HEK293T (cell line): ENCODE results near the gene SMPD2.

ENCODE experiments used
- CTCF ChIA-PET: fragments of 350-600 bp; formaldehyde crosslinking; extraction: SDS; loops from one replicate; lab custom pipeline; 2021; ENCODE audit warnings: antibody characterized with exemption, inconsistent platforms; lab: Yijun Ruan, JAX
- POLR2A ChIA-PET: fragments of 350-600 bp; formaldehyde crosslinking; extraction: SDS; loops from one replicate; lab custom pipeline; 2020; ENCODE audit warnings: antibody characterized with exemption, inconsistent platforms; lab: Yijun Ruan, JAX
- DNase-seq: peaks from one replicate; pipeline ENCODE4 v3.0.0; 2012; ENCODE audit warnings: mixed read lengths; ENCODE audit errors: extremely low spot score
- ARNT ChIP-seq: fragments of 450-650 bp; IDR thresholded peaks from 2 replicates; pipeline ENCODE4 v1.6.1; 2017; ENCODE audit warnings: mild to moderate bottlenecking
- BHLHE40 ChIP-seq: fragments of 450-650 bp; IDR thresholded peaks from 2 replicates; pipeline ENCODE4 v1.6.1; 2016; ENCODE audit warnings: mild to moderate bottlenecking, moderate library complexity, borderline replicate concordance
- CTBP1 ChIP-seq: fragments of 450-650 bp; IDR thresholded peaks from 2 replicates; pipeline ENCODE4 v1.6.1; 2016; ENCODE audit warnings: borderline replicate concordance
- ELF4 ChIP-seq: fragments of 450-650 bp; IDR thresholded peaks from 2 replicates; pipeline ENCODE4 v1.6.1; 2017; ENCODE audit warnings: antibody characterized with exemption
- FOXA1 ChIP-seq: fragments of 450-650 bp; IDR thresholded peaks from 2 replicates; pipeline ENCODE4 v1.6.1; 2016; ENCODE audit warnings: mild to moderate bottlenecking
- FOXK2 ChIP-seq: fragments of 450-650 bp; IDR thresholded peaks from 2 replicates; pipeline ENCODE4 v1.6.1; 2016; ENCODE audit warnings: mild to moderate bottlenecking
- FOXM1 ChIP-seq: fragments of 450-650 bp; IDR thresholded peaks from 2 replicates; pipeline ENCODE4 v1.6.1; 2017; ENCODE audit warnings: mild to moderate bottlenecking, borderline replicate concordance
- HDGF ChIP-seq: fragments of 450-650 bp; IDR thresholded peaks from 2 replicates; pipeline ENCODE4 v1.6.1; 2017; ENCODE audit warnings: antibody characterized with exemption, borderline replicate concordance
- L3MBTL2 ChIP-seq: fragments of 450-650 bp; conservative IDR thresholded peaks from 2 replicates; pipeline ENCODE4 v1.6.1; 2016; ENCODE audit warnings: mild to moderate bottlenecking
- LEF1 ChIP-seq: fragments of 450-650 bp; IDR thresholded peaks from 2 replicates; pipeline ENCODE4 v1.6.1; 2017; ENCODE audit warnings: mild to moderate bottlenecking, borderline replicate concordance
- NFRKB ChIP-seq: fragments of 450-650 bp; IDR thresholded peaks from 2 replicates; pipeline ENCODE4 v1.6.1; 2016; ENCODE audit warnings: mild to moderate bottlenecking, moderate library complexity
- SP1 ChIP-seq: fragments of 450-650 bp; IDR thresholded peaks from 2 replicates; pipeline ENCODE4 v1.6.1; 2017
- SUZ12 ChIP-seq: fragments of 450-650 bp; IDR thresholded peaks from 2 replicates; pipeline ENCODE4 v1.6.1; 2016; ENCODE audit warnings: mild to moderate bottlenecking
- TARDBP ChIP-seq: fragments of 450-650 bp; IDR thresholded peaks from 2 replicates; pipeline ENCODE4 v1.6.1; 2016
- ZNF384 ChIP-seq: fragments of 450-650 bp; IDR thresholded peaks from 2 replicates; pipeline ENCODE4 v1.6.1; 2016
- TF ChIP-seq, protein P1 (sequence below): fragments of 450-650 bp; IDR thresholded peaks from 2 replicates; pipeline ENCODE4 v1.6.1; 2016

Gene SMPD2

GRCh38 chr6:109477184-109477583 is 36.7 kb downstream of the SMPD2 start:
- CTCF ChIA-PET, result no interaction called here
- TF ChIP-seq TARDBP, result no peak
- no peak for TF ChIP-seq ZNF384
- no peak for TF ChIP-seq NFRKB
- no peak for TF ChIP-seq FOXK2
- TF ChIP-seq, protein P1, sequence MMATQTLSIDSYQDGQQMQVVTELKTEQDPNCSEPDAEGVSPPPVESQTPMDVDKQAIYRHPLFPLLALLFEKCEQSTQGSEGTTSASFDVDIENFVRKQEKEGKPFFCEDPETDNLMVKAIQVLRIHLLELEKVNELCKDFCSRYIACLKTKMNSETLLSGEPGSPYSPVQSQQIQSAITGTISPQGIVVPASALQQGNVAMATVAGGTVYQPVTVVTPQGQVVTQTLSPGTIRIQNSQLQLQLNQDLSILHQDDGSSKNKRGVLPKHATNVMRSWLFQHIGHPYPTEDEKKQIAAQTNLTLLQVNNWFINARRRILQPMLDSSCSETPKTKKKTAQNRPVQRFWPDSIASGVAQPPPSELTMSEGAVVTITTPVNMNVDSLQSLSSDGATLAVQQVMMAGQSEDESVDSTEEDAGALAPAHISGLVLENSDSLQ, result no peak
- TF ChIP-seq L3MBTL2, result no peak
- TF ChIP-seq ELF4, result no peak
- no peak for TF ChIP-seq LEF1
- TF ChIP-seq SP1, result no peak
- no peak for TF ChIP-seq ARNT
- TF ChIP-seq HDGF, result no peak
- TF ChIP-seq CTBP1, result no peak
- no peak for TF ChIP-seq FOXM1
- no peak for TF ChIP-seq SUZ12
- no peak for TF ChIP-seq BHLHE40
- TF ChIP-seq FOXA1, result no peak
- POLR2A ChIA-PET, result no interaction called here
- DNase-seq, result no peak

GRCh38 chr6:109477725-109478124 is 37.2 kb downstream of the SMPD2 start:
- ChIA-PET POLR2A (no interaction called here), CTCF (no interaction called here)
- TF ChIP-seq FOXM1 (no peak), ZNF384 (no peak), LEF1 (no peak), SP1 (no peak), ARNT (no peak)
- no peak for DNase-seq

- DNase-seq, result no peak
- TF ChIP-seq NFRKB (no peak), SUZ12 (no peak), FOXM1 (no peak), ARNT (no peak), FOXK2 (no peak), TARDBP (no peak), LEF1 (no peak), ELF4 (no peak), ZNF384 (no peak), BHLHE40 (no peak), L3MBTL2 (no peak), HDGF (no peak), SP1 (no peak), FOXA1 (no peak), CTBP1 (no peak)
- CTCF ChIA-PET, result interaction anchor here (0.7 kb wide), 1 partner anchor 18 kb away, joined by 4 read pairs; no protein-coding TSS in a partner anchor
- POLR2A ChIA-PET, result no interaction called here
Measured at GRCh38 chr6:109478222-109478805, 37.8 kb downstream of the SMPD2 start.

DNA sequence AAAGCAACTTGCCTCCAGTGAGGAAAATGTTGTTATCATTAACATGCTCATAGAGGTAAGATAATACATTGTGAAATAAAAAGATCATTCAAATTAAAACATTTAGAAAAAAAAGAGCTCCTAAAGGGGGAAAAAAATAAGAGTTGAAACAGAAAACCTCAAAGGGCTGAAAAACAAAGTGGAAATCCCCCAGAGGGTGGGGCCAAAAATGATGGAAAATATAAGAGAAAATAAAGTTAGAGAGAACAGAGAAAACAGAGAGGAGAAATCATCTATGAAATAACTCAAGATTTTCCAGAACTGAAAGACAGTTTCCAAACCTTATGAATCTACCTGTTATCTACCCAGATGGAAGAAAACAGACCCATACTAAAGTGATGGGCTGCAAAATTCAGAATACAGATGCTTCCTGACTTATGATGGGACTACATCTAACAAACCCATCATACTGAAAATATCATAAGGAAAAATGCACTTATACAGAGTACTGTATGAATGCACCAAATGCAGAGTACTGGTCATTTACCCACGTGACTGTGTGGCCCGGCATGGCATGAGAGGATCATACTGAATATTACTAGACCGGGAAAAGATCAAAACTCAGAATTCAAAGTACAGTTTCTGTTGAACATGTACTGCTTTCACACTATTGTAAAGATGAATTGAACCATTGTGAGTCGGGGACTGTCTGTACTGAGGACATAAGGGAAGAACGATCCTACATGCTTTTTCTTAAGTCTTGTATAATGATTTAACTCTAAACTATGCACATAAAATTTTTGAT is 38.5 kb downstream of the SMPD2 start:
- no peak for DNase-seq
- TF ChIP-seq ZNF384 (no peak), BHLHE40 (no peak), ARNT (no peak), TARDBP (no peak), SUZ12 (no peak), ELF4 (no peak), FOXM1 (no peak), FOXK2 (no peak), SP1 (no peak), HDGF (no peak), NFRKB (no peak), FOXA1 (no peak), LEF1 (no peak), CTBP1 (no peak)
- TF ChIP-seq, protein P1, result no peak
- ChIA-PET CTCF (interaction anchor here (0.7 kb wide), 1 partner anchor 19 kb away, joined by 4 read pairs; no protein-coding TSS in a partner anchor), POLR2A (no interaction called here)

DNA sequence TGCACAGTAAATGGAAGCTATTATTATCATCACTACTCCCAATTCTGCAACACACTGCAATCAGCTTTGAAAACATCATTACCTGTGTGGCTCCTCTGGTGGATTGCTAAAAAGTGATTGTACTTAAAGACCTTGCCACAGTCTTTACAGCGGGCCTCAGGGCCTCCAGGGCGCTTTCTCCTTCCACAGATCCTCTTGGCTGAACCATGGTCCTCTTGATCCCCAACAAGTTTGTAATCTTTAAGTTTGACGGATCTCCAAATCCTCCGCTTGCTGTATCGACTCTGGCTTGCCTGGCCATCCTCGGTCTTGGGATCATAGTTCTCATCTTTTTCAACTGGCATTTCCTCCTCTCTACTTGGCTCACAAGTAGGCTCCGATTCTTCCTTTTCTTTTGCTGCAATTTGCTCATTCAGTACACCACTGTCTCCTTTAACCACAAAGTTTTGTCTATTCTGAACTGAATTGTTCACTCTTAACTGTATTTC is 40.5 kb downstream of the SMPD2 start:
- no peak for TF ChIP-seq NFRKB
- no peak for TF ChIP-seq L3MBTL2
- TF ChIP-seq LEF1, result no peak
- no peak for TF ChIP-seq ZNF384
- TF ChIP-seq BHLHE40, result no peak
- TF ChIP-seq ELF4, result no peak
- TF ChIP-seq SUZ12, result no peak
- TF ChIP-seq, protein P1, result no peak
- TF ChIP-seq FOXK2, result no peak
- TF ChIP-seq ARNT, result no peak
- no peak for TF ChIP-seq TARDBP
- TF ChIP-seq CTBP1, result no peak
- ChIA-PET POLR2A (no interaction called here), CTCF (interaction anchor here (1.5 kb wide), 1 partner anchor 40 kb away, joined by 7 read pairs; the partner anchor contains the start of genes PPIL6 and SMPD2)

More for the DNA sequence above, 40.5 kb downstream of the SMPD2 start:
- no peak for DNase-seq
